Sigmoid colon (tissue), 7 donors: ENCODE data around the gene BRF1. TPM values are rescaled to one million over a fixed set of nuclear protein-coding genes. Genes with fewer than 3 reads are reported as not detected.

ENCODE experiments used
- DNase-seq: peaks from one replicate; pipeline ENCODE4 v3.0.0-alpha.2; 2019
- H3K27ac ChIP-seq, 4 donors: fragments of 200-600 bp; sonication (generic); one replicate each; pipeline ENCODE4 v1.5.1; 2016 to 2019; ENCODE audit warnings: mild to moderate bottlenecking in 1 of 4
- H3K27me3 ChIP-seq, 3 donors: fragments of 200-600 bp; sonication (generic); one replicate each; pipeline ENCODE4 v1.5.1; 2019; ENCODE audit warnings: mild to moderate bottlenecking in 1 of 3
- H3K36me3 ChIP-seq, 4 donors: fragments of 200-600 bp; sonication (generic); one replicate each; pipeline ENCODE4 v1.5.1; 2016 to 2019
- H3K4me1 ChIP-seq, 4 donors: fragments of 200-600 bp; sonication (generic); one replicate each; pipeline ENCODE4 v1.5.1; 2017 to 2019
- H3K4me3 ChIP-seq, 4 donors: fragments of 200-600 bp; sonication (generic); one replicate each; pipeline ENCODE4 v1.5.1; 2017 to 2019; ENCODE audit warnings: mild to moderate bottlenecking in 2 of 4, moderate library complexity in 1 of 4
- H3K9me3 ChIP-seq, 4 donors: fragments of 200-600 bp in 3 of 4; sonication (generic) in 3 of 4; one replicate each; pipeline versions ENCODE4 v1.5.1 to v1.6.1; 2013 to 2019
- EP300 ChIP-seq, 4 donors: sonication (generic); formaldehyde crosslinking; IDR thresholded peaks; one replicate each; pipeline ENCODE4 v1.6.1; 2017; ENCODE audit warnings: antibody characterized with exemption in 4 of 4
- POLR2A ChIP-seq, 2 donors: fragments of 450-650 bp; IDR thresholded peaks; one replicate each; pipeline ENCODE4 v1.6.1; 2016; ENCODE audit warnings: antibody characterized with exemption in 2 of 2, mild to moderate bottlenecking in 2 of 2, moderate library complexity in 2 of 2
- POLR2AphosphoS5 ChIP-seq, 4 donors: sonication (generic); formaldehyde crosslinking; IDR thresholded peaks; one replicate each; pipeline ENCODE4 v1.6.1; 2017; ENCODE audit warnings: antibody characterized with exemption in 4 of 4
- WGBS, 2 donors: extraction: QIAGEN DNeasy Blood & Tissue Kit; methylation state at CpG; one replicate each; pipeline ENCODE4 v1.1.7; 2013; 5-methylcytosine and 5-hydroxymethylcytosine counted together
- intact Hi-C: fragments of 100-400 bp; cut with DNase I; formaldehyde crosslinking; loops from one replicate; pipeline ENCODE4 v1.15.1; 2023
- polyA plus RNA-seq, 3 donors: library from polyadenylated mRNA; stranded (reverse); fragments of 200-250 nt; gene quantifications; one replicate each; pipeline ENCODE4 v1.2.3, GENCODE V29; 2013
- total RNA-seq, 4 donors: library from RNA; depleted of rRNA; stranded (reverse); fragments of >200 nt; gene quantifications; one replicate each; pipeline ENCODE4 v1.1.0, GENCODE V29; 2016
- TF ChIP-seq, protein P1 (sequence below), 4 experiments: fragments of 450-650 bp in 3 of 4; fragments of 200-600 bp in 1 of 4; IDR thresholded peaks; one replicate each; pipeline ENCODE4 v1.5.1; 2016 to 2019; ENCODE audit warnings: antibody characterized with exemption in 4 of 4, mild to moderate bottlenecking in 3 of 4, moderate library complexity in 2 of 4
- donor health status: healthy with polysubstance abuse.
- donor health status: Bipolar disorder and iron deficiency.
- donor health status: healthy.

The BRF1 gene
- total and polyA plus RNA-seq, 7 donors, result 9.0 to 39.2 (median 23.7) TPM

DNA sequence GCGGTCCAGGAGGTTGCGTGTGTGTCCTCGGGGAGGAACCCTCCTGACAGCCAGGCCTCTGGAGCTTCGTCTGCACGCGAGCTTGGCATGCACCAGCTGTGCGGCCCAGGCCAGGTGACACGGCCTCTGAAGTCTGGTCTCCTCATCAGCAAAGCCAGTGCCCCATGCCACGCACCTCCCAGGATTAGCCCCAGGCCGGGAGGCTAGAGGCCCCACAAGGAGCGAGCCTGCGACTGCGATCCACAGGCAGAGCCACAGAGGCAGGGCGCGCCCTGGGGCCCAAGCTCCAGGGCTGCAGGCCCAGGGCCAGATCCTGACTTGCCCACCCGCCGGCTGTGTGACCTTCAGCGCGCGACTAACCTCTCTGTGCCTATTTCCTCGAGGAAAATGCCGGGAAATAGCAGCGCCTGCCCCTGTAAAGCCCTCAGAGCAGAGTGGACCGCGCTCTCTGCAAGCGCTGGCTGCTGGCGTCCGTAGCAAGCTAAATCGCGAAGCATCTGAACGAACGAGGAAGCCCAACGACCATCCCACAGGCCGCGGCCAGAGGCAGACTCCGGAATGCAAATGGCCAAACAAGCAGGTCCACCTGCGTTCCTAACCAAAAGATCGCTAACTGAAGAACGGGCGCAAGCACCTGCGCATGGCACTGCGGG lies 53.0 kb downstream of the BRF1 start:
- H3K27me3 ChIP-seq, result no peaks in the 10 kb centered on the region
- 35 to 43% methylated on average over 42 of the region's 42 CpGs for WGBS, 2 donors
- DNase-seq, result no peak
- peaks cover 0 to 27% (median 20%) of the 10 kb centered on the region in 4 donors for H3K4me1 ChIP-seq
- peak overlapping the region; percentile 43 to 70 (median 63) for H3K4me3 ChIP-seq
- TF ChIP-seq, protein P1, sequence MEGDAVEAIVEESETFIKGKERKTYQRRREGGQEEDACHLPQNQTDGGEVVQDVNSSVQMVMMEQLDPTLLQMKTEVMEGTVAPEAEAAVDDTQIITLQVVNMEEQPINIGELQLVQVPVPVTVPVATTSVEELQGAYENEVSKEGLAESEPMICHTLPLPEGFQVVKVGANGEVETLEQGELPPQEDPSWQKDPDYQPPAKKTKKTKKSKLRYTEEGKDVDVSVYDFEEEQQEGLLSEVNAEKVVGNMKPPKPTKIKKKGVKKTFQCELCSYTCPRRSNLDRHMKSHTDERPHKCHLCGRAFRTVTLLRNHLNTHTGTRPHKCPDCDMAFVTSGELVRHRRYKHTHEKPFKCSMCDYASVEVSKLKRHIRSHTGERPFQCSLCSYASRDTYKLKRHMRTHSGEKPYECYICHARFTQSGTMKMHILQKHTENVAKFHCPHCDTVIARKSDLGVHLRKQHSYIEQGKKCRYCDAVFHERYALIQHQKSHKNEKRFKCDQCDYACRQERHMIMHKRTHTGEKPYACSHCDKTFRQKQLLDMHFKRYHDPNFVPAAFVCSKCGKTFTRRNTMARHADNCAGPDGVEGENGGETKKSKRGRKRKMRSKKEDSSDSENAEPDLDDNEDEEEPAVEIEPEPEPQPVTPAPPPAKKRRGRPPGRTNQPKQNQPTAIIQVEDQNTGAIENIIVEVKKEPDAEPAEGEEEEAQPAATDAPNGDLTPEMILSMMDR (IDR thresholded peaks at IDR 0.05), result no peak
- TF ChIP-seq POLR2AphosphoS5 (IDR thresholded peaks at IDR 0.05), result no peak
- TF ChIP-seq EP300 (IDR thresholded peaks at IDR 0.05), result no peak
- TF ChIP-seq POLR2A (IDR thresholded peaks at IDR 0.05), result no peak
- peak overlapping the region; percentile 84 to 96 (median 92) for H3K27ac ChIP-seq
- intact Hi-C loops, result loop anchor here (10.0 kb wide), 1 partner anchor 67 kb away; the partner anchor contains the start of gene PACS2
- no peaks in the 10 kb centered on the region for H3K9me3 ChIP-seq
- peaks cover 0 to 29% (median 8%) of the 10 kb centered on the region in 4 donors for H3K36me3 ChIP-seq

GRCh38 chr14:105247026-105247425 lies 53.8 kb downstream of the BRF1 start:
- intact Hi-C loops, result loop anchor here (10.0 kb wide), 1 partner anchor 68 kb away; the partner anchor contains the start of gene PACS2
- Histone ChIP-seq H3K27me3 (no peaks in the 10 kb centered on the region), H3K9me3 (no peaks in the 10 kb centered on the region), H3K36me3 (peaks cover 0 to 21% (median 6%) of the 10 kb centered on the region in 4 donors), H3K4me3 (no peak overlapping the region), H3K27ac (no peak overlapping the region), H3K4me1 (peaks cover 0 to 27% (median 20%) of the 10 kb centered on the region in 4 donors)
- no peak for DNase-seq
- TF ChIP-seq EP300 (IDR thresholded peaks at IDR 0.05), result no peak
- TF ChIP-seq POLR2A (IDR thresholded peaks at IDR 0.05), result no peak
- WGBS, 2 donors, result 96 to 97% methylated on average over 16 of the region's 16 CpGs

DNA sequence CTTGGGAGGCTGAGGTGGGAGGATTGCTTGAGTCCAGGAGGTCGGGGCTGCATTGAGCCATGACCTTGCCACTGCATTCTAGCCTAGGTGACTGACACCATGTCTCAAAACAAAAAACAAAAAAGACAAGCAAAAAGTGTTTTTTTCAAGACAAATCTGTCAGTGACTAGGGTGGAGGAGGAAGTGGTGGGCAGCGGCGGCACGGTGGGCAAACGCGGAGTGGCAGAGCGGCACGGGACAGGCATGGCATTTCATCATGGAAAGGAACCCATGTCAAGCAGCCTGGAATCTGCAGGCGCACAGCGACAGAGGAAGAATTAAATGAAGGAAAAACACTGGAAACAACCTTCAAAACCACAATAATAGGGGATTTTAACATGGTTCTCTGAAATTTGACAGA lies 56.5 kb downstream of the BRF1 start:
- Histone ChIP-seq H3K4me3 (no peak overlapping the region), H3K27ac (no peak overlapping the region), H3K27me3 (no peaks in the 10 kb centered on the region), H3K36me3 (peaks cover 0 to 13% (median 2%) of the 10 kb centered on the region in 4 donors), H3K4me1 (peaks cover 0 to 13% (median 11%) of the 10 kb centered on the region in 4 donors), H3K9me3 (no peaks in the 10 kb centered on the region)
- no peak for TF ChIP-seq EP300 (IDR thresholded peaks at IDR 0.05)
- TF ChIP-seq, protein P1 (IDR thresholded peaks at IDR 0.05), result no peak
- no peak for TF ChIP-seq POLR2AphosphoS5 (IDR thresholded peaks at IDR 0.05)
- no peak for TF ChIP-seq POLR2A (IDR thresholded peaks at IDR 0.05)
- DNase-seq, result no peak
- WGBS, 2 donors, result 78 to 94% methylated on average over 10 of the region's 10 CpGs
- intact Hi-C loops, result loop anchor here (10.0 kb wide), 1 partner anchor 70 kb away; the partner anchor contains the start of gene PACS2

DNA sequence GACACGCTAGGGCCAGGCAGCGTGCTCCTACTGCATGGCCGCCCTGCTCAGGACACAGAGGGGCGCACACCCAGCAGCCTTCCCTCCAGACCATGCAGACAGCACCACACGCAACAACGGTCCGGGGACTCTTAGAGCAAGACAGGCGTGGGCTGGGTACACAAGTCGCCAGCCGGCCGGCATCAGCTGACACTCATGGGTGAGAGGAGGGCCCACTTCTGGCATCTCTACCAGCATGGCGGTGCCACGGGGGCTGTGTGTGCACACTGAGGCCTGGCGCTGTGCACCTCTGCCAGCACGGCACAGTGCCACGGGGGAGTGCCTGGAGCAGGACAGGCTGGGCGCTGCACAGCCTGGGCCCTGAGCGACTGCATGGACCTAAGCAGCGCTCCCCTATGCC lies 59.2 kb downstream of the BRF1 start:
- TF ChIP-seq POLR2A (IDR thresholded peaks at IDR 0.05) (no peak), EP300 (IDR thresholded peaks at IDR 0.05) (no peak), POLR2AphosphoS5 (IDR thresholded peaks at IDR 0.05) (no peak)
- TF ChIP-seq, protein P1 (IDR thresholded peaks at IDR 0.05), result no peak
- WGBS, 2 donors, result 87 to 98% methylated on average over 19 of the region's 19 CpGs
- no peaks in the 10 kb centered on the region for H3K9me3 ChIP-seq
- no peak overlapping the region for H3K4me3 ChIP-seq
- H3K4me1 ChIP-seq, result no peaks in the 10 kb centered on the region
- H3K27ac ChIP-seq, result no peak overlapping the region
- H3K27me3 ChIP-seq, result no peaks in the 10 kb centered on the region
- intact Hi-C loops, result loop anchor here (10.0 kb wide), 1 partner anchor 73 kb away; the partner anchor contains the start of gene PACS2
- peaks cover 0 to 13% (median 2%) of the 10 kb centered on the region in 4 donors for H3K36me3 ChIP-seq
- DNase-seq, result no peak

DNA sequence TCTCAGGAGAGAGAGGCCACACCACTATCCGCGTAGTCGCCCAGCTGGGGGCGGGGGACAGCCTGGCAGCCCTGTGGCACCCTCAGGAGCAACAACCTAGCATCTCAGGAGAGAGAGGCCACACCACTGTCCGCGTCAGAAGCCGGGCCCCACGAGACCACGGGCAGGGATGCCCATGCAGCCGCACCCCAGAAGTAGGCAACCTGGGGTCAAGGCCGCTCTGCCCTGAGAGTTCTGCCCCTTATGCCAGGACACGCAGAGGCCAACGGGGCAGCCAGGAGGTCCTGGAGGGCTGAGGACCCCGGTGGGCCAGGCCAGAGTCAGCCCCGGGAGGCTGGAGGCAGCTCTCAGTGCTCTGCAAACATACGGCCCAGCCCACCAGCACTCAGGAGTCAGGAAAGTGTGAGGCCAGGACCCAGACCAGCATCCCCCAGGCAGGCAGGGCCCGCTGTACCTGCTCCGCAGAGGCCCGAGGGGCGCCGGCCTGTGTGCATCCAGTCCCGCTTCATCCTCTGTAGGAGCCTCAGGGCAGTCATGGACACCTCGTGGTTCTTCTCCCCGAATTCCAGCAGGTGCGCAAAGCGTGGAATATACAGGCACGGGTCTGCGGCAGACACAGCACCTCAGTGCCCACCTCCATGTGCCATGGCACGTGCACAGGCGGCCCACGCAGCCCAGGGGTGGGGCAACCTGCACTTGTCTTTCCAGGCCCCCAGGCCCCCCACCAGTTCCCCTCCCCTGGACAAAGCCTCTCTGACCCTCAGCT lies 59.8 kb downstream of the BRF1 start:
- no peaks in the 10 kb centered on the region for H3K27me3 ChIP-seq
- H3K4me3 ChIP-seq, result no peak overlapping the region
- no peaks in the 10 kb centered on the region for H3K4me1 ChIP-seq
- H3K36me3 ChIP-seq, result peaks cover 0 to 13% (median 2%) of the 10 kb centered on the region in 4 donors
- 98% methylated on average over 27 to 28 of the region's 31 CpGs for WGBS, 2 donors
- H3K27ac ChIP-seq, result no peak overlapping the region
- no peaks in the 10 kb centered on the region for H3K9me3 ChIP-seq
- TF ChIP-seq EP300 (IDR thresholded peaks at IDR 0.05) (no peak), POLR2A (IDR thresholded peaks at IDR 0.05) (no peak), POLR2AphosphoS5 (IDR thresholded peaks at IDR 0.05) (no peak)
- TF ChIP-seq, protein P1 (IDR thresholded peaks at IDR 0.05), result no peak
- intact Hi-C loops, result loop anchor here (10.0 kb wide), 1 partner anchor 74 kb away; the partner anchor contains the start of gene PACS2
- DNase-seq, result no peak
